NOMO-1 treated with dmso at 0.1 percent for 144 hours (cell line): ENCODE measurements around the gene ADORA1.

Source experiments
- DNase-seq: peaks from one replicate; lab custom pipeline; 2025; ENCODE audit not compliant: unreplicated experiment; lab: John Stamatoyannopoulos, UW

Gene ADORA1

DNA sequence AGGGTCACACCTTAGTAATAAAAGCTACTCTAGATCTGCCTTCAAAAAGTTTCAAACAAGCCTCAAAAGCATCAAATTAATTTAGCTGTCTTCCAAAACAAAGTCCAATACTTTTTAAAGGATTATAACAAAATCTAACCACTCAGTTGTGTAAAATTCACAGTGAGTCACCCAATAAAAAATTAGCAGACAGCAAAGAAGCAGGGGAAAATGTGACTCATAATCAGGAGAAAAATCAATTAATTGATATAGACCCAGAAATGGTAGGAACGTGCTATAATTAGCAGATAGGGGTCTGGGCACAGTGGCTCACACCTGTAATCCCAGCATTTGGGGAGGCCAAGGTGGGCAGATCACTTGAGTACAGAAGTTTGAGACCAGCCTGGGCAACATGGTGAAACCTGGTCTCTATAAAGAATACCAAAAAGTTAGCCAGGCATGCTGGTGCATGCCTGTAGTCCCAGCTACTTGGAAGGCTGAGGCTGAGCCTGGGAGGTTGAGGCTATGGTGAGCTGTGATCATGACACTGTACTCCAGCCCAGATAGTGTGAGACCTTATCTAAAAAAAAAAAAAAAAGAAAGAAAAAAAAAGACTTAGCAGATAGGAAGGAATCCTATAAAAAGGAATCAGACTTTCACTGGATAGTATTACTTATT lies 33.6 kb upstream of the ADORA1 start:
- no peak for DNase-seq

DNA sequence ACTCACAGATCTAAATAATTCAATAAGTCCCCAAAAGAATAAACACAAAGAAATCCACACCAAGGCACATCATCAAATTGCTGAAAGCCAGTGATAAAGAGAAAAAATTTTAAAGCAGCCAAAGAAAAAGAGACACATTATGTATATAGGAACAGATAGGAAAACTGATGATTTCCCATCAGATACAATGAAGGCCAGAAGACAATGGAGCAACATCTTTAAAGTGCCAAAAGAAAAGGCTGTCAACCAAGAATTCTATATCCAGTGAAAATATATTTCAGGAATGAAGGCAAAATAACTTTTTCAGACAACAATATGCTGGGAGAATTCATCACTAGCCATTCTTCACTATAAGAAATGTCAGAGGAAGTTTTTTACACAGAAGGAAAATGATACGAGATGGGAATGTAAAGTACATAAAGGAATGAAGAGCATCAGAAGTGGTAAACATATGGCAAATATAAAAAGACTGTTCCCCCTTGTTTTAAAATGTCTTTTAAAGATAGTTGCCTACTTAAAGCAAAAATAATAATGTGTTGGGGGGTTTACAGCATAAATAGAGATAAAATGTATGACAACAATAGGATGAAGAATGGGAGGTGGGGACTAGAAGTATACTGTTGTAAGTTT lies 32.4 kb upstream of the ADORA1 start:
- DNase-seq: no peak

GRCh38 chr1:203096566-203096965 lies 31.0 kb upstream of the ADORA1 start:
- no peak for DNase-seq

- DNase-seq: no peak
Measured at GRCh38 chr1:203097001-203097400, 30.5 kb upstream of the ADORA1 start.

- no peak for DNase-seq
Measured at GRCh38 chr1:203098445-203098844, 29.1 kb upstream of the ADORA1 start.

GRCh38 chr1:203098914-203099520 lies 28.5 kb upstream of the ADORA1 start:
- no peak for DNase-seq

- no peak for DNase-seq
Measured at GRCh38 chr1:203099805-203100515, 27.6 kb upstream of the ADORA1 start.

GRCh38 chr1:203100516-203100869 lies 27.0 kb upstream of the ADORA1 start:
- DNase-seq: no peak

DNA sequence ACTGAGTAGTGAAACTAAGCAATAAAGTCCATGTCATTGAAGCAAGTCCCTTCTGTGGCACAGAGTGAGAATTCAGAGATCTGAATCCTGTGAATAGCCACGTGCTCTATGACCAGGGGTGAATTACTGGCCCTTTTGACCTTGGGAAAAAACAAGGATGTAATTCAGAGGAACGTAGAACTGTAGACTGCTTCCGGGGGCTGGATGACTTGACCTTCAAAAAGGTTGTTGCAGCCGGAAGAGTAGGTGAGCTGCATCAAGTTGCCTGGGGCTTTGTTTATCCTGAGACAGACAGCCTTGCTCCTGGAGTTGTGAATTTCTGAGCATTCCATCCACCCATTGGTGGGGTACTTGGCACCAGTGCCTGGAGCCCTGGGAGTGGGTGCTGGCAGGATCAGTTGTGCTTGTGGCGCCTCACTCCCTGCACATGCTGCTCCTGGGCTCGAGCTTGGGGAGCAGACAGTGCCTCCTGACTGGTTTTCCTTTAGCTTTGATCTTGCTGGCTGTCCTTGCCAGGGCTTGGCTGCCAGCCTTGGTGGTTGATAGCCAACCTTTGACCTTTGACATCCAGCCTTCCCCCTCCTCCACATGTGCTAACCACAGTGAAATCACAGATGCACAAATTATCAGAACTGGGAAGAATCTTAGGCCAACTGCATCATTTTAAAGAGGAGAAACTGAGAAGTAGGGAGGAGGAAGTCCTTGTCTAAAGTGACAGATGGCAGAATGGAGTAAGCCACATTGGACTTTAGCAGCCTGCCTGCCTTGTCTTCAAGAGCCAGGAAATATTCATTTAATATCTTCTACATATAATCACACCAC lies 25.5 kb upstream of the ADORA1 start:
- DNase-seq: no peak

DNA sequence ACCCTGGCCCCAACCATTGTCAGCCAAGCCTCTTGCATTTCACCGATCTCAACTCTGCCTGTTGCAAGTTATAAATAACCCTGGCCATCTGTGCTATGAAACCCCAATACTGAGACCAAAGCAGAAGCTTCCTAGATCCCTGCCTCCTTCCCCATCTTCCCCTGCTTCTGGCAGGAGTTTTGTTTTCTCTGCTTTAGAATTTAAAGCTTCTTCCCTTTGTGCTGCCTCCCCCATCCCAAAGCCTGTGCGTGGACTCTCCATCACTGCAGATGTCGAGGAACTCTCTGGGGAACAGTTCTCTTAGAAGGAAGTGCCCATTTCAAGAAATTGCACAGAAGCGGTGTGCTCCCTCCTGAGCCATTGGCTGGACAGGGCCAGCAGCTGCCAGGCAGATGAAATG lies 24.3 kb upstream of the ADORA1 start:
- no peak for DNase-seq

DNA sequence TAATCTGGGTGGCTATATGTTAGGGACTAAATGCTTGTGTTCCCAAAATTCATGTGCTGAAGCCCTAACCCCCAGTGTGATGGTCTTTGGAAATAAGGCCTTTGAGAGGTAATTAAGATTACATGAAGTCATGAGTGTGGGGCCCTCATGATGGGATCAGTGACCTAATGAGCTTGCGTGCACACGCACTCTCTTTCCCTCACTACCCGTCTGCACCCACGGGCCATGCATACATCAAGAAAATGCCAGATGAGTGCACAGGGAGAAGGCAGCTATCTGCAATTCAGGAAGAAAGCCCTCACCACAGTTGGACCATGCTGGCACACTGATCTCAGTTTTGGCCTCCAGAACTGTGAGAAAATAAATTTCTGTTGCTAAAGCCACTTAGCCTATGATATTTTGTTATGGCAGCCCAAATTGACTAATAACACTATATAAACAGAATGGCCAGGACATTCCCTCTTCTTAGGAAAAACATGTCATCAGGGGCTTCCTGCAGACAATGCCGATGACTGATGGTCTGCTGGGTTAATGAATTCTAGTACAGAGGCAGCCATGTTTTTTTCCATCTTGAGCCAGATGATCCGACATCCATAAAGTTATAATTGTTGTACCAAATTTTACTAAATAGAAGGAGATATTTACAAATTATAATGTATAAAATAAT lies 23.6 kb upstream of the ADORA1 start:
- no peak for DNase-seq

GRCh38 chr1:203104789-203105390 lies 22.6 kb upstream of the ADORA1 start:
- DNase-seq: no peak

DNA sequence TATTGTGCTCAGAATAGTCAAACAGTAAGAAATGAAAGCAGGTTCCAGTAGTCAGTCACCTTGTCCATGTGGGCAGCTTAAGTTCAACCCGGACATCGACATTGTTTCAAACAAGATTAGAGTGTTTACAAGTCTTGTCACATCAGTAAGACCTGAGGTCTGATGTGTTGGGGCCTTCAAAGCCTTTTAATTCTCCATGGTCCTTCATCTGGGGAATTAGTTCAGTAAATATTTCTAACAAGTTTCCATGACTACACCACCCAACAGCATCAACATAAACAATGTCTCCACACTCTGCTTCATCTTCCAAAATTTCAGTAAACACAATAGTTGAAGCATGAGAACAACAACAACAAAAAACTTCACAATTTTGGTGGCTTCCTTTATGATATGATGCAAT lies 15.1 kb upstream of the ADORA1 start:
- DNase-seq: no peak

- DNase-seq: no peak
Measured at GRCh38 chr1:203113308-203113707, 14.2 kb upstream of the ADORA1 start.

DNA sequence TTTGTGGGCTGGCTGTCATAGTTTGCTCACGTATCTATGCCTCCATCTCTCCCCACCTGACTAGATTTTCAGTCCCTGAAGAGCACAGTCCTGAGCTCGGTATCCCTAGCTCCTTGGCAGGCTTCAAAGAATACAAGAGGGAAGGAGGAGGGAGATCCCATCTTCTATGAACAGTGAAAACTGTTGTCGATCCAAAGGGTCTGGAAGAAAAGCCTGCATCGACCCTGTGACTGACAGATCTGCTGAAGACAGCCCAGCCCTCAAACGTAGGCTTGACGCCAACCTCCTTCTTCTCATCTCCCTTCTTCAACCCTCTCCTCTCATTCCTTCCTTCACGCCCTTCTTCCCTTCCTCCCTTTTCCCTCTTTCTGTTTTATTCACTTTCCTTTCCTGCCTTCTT lies 13.3 kb upstream of the ADORA1 start:
- DNase-seq: no peak

DNA sequence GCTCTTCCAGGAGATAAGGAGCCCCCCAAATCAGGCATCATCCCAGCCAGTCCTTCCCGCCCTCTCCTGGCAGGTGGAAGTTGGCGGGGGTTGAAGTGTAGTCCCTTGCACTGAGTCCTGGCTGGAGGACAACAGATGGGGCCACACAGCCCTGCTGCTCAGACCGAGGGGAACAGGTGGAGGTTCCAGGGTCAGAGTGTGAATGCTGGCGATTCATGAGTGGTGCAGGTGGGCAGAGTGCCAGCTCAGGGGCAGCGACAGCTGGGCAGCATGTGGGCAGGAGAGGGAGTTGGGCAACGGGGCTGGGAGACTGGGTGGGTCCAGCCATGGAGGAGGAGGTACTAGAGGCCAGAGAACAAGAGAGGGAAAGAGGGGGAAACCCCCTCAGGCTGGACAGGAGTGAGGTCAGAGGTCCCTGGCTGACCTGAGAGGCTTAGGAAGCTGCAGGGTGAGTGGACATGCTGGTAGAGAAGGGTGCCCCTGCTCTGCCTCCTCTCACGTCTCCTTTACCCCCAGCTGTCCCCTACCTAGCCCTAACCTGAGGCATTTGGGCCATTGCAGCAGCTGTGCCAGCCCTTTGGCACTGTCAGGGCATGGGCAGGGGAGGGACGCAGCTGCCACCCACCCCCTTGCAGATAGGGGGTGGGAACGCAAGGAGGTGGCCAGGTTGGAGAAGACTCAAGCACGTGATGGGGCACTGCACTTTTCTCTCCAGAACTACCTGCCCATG lies 11.3 kb upstream of the ADORA1 start:
- no peak for DNase-seq

- DNase-seq: peak; percentile 23
Measured at GRCh38 chr1:203117611-203118575, 9.6 kb upstream of the ADORA1 start.

DNA sequence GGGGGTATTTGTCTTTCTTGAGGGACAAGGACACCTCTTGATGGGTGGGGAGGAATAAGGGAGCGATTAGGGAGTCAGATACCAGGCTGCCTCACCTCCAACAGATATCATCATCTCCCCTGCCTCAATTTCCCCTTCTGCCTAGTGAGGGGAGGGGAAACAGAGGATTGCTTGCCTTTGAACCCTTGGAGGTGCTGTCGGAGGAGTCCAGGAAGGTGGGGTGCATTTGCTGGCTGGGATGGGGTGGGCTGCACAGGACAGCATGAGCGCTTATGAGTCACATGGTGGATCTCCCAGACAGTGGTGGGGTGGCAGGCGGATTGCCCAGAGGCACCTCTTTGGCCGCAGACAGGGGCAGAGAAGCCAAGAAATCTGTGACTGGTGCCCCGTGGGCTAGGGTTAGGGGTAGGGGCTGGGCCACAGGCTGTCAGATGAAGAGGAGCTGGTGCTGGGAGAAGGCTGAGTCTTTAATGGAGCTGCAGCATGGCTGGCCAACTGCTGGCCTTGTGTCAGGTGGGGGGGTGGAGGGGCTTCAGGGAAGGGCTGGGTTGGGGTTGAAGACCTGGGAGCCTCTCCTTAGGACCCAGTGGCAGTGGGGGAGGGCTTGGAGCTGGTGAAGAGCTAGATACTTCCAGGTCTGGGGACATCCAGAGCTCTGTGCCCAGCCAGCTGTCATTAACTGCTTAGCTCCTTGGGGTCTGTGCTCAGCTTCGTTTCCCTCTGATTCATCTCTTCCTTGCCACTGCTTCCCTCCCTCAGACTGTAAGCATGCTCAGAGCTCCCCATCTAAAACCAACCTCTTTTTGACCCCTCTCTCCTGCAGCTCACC lies 7.0 kb upstream of the ADORA1 start:
- DNase-seq: no peak
